Eye (tissue), 1 donor: ENCODE data around the gene A2ML1.
"Not testable (repeated sequence)": the region's sequence is repeated elsewhere in the genome, so short reads cannot be mapped to it uniquely, and the experiment has no call there.

ENCODE experiments used
- DNase-seq: peaks from one replicate; pipeline ENCODE4 v3.0.0-alpha.2; 2015

A2ML1 gene

DNA sequence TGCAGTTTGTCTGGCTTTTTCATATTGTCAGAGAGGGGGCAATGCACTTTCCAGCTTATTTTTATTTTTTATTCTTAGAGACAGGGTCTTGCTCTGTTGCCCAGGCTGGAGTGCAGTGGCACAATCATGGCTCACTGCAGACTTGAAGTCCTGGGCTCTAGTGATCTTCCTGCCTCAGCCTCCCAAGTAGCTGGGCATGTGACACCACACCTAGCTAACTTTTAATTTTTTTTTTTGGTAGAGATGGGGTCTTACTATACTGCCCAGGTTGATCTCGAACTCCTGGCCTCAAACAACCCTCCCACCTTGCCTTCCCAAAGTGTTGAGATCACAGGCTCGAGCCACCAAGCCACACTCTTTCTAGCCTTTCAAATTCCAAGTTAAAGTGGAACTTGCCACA lies 3.9 kb upstream of the A2ML1 start:
- DNase-seq: no peak

DNA sequence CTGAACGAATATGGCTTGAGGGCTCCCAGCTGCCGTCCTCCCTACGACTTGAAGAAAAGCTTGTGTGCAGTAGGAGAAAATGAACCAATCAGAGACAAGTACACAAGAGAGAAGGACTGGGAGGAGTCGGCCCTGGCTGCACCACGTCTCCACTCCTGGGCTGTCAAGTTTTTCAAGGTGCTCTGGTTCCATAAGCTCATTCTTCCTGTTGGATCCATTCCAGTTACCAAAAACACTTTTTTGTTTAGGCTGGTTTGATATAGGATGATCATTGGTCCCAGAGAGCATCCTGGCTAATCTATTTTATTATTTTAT lies 2.8 kb upstream of the A2ML1 start:
- no peak for DNase-seq

DNA sequence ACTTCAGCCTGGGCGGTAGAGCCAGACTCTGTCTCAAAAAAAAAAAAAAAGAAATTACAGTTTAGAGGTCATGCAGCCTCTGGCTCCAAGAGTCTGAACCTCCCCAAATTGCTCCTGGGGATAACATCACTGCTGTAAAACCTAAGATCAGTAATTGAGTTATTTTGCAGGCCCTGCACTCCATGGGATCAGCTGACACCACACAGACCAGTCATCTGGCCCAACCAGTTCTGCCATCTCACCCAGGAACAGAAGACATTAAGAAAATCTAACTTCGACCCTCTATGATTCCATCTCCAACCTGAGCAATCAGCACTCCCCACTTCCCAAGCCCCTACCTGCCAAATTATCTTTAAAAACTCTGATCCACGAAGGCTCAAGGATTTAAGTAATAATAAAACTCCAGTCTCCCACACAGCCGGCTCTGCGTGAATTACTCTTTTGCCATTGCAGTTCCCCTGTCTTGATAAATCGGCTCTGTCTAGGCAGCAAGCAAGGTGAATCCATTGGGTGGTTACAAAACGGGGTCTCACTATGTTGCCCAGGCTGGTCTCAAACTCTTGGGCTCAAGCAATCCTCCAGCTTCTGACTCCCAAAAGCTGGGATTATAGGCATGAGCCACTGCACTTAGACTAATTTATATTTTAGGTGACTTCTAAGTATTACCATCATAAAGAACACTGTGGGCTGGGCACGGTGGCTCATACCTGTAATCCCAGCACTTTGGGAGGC lies 1.6 kb upstream of the A2ML1 start:
- not testable (repeated sequence) for DNase-seq

DNA sequence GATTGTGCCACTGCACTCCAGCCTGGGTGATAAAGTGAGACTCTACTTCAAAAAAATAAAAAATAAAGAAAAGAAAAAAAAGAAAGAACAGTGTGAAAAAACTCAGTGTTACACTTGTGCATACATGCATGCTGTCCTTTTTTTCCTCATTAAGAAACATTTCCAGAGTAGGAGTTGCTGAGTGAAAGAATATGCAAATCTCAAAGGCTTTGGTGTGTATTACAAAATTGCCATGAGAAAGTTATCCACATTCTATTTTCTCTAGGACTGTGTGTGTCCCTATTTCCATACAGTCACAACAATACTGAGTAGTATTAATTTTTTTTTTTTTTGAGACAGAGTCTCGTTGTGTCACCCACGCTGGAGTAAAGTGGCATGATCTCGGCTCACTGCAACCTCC lies 830 bp upstream of the A2ML1 start:
- no peak for DNase-seq

DNA sequence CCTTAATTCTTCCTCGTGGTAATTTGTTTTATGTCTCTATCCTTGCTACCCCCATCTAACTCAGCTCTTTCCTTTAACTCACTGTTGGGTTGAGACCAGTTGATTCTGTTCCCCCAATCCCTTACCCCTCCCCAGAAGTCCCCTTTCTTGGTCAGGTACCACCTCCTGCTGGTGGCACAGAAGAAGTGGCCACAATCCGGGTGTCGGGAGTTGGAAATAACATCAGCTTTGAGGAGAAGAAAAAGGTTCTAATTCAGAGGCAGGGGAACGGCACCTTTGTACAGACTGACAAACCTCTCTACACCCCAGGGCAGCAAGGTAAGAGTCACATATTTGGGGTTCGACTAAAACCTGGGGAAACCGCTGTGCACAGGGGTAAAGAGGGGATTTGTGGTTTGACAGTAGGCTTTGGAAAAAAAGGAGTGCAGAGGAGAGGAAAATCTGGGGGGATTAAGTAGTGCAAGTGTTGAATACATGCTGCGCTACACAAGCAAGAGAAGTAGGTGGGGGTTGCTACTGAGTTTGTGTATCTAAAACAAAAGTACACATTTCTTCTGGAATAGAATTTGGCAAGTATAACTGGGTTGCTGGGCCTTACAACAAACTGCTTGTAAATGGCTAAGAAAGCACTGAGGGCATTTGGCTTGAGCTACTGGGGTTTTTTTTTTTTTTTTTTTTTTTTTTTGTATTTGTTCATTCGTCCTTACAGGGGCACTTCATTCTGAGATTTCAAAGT lies 1.3 kb downstream of the A2ML1 start:
- DNase-seq: peak; percentile 21

DNA sequence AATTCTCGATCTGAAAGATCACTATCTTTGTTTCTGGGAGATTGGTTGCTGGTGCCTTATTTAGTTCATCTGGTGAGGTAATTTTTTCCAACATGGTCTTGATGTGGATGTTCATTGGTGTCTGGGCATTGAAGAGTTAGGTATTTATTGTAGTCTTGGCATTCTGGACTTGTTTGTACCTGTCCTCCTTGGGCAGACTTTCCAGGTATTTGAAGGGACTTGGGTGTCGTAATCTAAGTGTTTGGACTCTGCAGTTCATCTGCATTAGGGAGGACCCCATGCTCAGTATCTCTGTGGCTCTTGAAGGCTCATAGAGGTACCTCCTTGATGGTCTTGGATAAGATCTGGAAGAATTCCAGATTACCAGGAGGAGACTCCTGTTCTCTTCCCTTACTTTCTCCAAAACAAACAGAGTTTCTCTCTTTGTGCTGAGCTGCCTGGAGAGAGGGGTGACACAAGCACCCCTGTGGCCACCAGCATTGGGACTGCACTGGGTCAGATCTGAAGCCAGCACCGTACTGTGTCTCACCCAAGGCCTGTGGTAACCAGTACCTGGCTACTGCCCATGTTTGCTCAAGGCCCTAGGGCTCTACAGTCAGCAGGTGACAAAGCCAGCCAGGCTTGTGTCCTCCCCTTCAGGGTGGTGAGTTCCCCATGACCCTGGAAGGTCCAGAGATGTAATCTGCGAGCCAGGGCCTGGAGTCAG lies 5.3 kb downstream of the A2ML1 start:
- no peak for DNase-seq

DNA sequence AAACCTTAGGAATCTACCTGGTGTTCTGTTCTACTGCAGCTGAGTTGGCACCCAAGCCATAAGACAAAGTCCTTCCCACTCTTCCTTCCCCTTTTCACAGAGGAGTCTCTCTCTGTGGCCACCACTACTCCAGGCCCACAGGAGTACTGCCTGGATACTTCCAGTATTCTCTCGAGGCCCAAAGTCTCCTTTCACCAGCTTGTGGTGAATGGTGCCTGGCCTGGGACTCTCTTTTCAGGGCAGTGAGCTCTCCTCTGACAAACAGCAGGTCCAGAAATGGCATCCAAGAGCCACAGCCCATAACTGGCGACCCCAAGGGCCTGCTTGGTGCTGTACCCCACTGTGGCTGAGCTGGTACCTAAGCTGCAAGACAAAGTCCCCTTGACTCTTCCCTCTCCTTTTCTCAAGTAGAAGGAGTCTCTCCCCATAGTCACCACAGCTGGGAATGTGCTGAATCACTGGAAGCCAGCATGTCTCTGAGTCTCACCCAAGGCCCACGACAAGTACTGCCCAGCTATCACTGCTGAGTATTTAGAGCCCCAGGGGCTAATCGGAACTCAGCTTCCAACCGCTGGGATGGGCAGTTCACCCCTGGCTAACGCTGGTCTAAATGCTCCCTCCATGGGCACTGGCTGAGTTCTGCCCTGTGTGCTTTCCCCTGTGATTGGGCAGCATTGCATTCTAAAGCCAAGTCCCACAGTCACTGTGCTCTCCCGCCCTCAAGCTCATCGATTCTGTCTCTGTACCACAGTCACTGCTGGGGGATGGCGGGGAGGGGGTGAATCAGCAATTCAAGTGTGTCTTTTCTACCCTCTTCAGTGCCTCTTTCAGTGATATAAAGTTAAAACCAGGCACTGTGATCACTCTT lies 6.1 kb downstream of the A2ML1 start:
- DNase-seq: no peak

DNA sequence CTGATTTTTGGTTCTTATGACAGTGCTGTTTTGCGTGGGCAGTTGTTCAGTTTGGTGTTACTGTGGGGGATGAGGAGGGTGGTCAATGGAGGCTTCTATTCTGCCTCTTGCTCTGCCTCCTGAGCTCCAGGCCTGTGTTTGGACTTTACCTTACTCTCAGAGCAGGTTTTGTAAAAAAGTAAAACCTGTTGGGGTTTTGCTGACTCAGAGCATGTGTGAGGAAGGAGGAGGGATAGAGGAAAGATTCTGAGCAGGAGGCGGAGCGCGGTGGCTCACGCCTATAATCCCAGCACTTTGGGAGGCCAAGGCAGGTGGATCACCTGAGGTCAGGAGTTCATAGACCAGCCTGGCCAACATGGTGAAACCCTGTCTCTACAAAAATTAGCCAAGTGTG lies 6.7 kb downstream of the A2ML1 start:
- no peak for DNase-seq

DNA sequence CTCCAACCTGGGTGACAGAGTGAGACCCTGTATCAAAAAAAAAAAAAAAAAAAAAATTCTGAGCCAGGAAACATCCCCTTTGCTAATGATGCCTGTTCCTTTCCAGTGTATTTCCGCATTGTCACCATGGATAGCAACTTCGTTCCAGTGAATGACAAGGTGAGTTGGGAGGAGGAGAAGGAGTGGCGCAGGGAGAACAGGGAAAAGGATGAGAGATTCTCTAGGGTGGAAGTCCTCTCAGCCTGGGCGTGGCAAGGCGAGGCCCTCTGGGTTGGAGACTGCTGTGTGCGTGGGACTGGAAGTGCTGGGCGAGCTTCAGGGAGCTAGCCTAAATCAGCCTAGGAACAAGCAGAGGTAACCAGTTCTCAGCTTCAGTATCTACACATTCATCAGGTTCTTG lies 7.2 kb downstream of the A2ML1 start:
- no peak for DNase-seq

DNA sequence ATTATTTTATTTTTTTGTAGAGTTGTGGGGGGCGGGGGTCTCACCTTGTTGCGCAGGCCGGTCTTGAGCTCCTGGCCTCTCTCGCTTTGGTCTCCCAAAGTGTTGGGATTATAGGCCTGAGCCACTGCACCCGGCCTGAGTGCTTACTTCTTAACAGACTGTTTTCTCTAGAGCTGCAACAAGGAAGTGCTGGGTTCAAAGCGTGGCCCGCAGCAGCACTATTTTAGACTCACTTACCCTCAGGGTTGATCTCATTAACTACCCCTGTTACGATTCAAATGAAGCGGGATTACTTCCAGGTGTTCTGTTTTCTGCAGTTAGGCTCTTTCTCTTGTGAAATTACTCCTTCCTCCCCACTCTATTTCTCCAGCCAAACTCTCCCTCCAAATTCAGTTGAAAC lies 8.7 kb downstream of the A2ML1 start:
- no peak for DNase-seq

DNA sequence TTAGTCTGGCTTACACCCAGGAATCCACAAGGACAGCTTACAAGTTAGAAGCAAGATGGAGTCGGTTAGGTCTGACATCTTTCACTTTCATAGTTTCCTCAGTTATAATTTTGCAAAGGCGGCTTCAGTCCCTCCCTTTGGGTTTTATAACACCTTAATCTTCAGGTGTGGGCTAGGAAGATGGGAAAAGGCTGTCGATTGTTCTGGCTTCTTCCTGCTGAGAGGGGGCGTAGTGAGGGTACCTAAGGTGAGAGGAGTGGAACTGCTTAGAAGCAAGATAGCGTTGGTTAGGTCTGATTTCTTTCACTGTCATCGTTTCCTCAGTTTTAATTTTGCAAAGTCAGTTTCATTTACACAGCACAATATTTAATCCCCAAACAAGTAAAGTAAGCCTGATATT lies 10.1 kb downstream of the A2ML1 start:
- DNase-seq: no peak

DNA sequence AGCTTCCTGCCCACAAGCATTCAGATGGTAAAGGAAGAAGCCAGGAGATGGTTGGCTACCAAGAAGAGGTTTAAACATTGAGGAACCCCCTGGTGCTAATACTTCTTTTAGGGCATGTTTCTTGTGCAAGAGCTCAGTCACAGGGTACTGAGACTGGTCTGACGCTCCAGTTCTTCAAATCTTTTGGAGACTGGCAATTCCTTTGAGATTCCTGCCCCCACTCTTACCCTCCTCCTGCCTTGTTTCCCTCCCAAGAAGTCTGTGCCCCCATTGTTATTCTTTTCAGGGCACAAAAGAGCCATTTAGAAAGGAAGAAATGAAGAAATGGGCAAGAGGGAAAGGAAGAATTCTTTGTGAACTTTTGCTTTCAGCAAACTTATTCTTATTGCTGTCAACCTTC lies 11.8 kb downstream of the A2ML1 start:
- DNase-seq: no peak

DNA sequence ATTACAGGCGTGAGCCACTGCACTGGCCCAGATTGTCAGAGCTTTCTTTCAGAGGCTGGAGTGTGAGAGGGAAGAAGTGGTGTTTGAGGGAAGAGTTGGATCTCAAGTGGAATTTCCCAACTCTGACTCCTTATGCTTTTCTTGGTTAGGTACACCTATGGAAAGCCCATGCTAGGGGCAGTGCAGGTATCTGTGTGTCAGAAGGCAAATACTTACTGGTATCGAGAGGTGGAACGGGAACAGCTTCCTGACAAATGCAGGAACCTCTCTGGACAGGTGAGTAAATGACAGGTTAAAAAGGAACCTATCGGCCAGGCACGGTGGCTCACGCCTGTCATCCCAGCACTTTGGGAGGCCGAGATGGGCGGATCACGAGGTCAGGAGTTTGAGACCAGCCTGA lies 14.9 kb downstream of the A2ML1 start:
- DNase-seq: no peak

DNA sequence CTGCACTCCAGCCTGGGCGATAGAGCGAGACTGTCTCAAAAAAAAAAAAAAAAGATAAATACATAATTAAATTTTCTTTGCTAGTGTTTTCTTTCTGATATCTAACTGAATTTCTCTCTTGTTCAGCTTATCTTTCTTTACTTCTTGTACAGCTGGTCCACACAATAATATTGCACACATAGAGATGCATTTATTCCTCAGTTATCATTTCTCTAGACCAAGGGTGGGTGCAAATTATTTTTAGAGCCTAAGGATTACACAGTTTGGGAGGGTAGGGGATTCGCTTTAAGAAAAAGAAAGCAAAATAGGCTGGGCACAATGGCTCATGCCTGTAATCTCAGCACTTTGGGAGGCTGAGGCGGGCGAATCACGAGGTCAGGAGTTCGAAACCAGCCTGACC lies 17.9 kb downstream of the A2ML1 start:
- no peak for DNase-seq

DNA sequence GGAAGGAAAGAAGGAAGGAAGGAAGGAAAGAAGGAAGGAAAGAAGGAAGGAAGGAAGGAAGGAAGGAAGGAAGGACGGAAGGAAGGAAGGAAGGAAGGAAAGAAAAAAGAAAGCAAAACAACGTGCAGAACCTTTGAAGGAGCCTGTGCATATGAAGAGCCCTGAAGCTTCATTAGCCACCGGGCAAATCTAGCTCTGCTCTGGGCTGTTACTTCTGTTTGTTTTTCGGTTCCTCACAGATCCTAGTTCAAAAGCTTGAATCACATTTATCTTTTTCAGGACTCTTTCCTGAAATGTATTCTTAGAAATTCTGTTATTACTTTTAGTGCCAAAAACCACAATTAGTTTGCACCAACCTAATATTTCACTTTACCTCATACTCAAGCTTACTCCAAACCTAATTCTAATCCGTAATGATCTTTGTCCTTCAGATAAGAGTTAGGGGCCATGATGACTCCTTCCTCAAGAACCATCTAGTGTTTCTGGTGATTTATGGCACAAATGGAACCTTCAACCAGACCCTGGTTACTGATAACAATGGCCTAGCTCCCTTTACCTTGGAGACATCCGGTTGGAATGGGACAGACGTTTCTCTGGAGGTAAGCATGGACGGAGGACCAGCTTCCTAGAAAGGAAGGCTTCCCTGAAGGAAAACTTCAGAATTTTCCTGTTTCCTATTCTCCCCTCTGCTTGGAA lies 18.7 kb downstream of the A2ML1 start:
- DNase-seq: no peak

DNA sequence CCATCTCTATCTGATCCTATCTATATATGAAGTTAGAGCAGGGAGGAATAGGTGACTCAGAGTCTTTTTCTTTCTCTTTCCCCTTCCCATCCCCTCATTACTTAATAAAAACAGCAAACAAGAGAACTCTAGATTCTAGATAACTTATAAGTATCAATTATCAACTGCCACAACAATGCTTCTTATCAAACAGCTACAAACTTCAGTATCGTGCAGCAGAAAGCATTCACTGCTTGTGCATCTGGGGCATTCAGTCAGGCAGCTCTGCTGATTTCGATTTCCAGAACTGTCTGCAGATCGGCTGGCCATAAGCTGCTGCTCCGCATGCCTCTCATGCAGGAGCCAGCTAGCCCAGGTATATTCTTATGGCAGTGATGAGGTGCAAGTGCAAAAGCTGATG lies 19.4 kb downstream of the A2ML1 start:
- DNase-seq: no peak

DNA sequence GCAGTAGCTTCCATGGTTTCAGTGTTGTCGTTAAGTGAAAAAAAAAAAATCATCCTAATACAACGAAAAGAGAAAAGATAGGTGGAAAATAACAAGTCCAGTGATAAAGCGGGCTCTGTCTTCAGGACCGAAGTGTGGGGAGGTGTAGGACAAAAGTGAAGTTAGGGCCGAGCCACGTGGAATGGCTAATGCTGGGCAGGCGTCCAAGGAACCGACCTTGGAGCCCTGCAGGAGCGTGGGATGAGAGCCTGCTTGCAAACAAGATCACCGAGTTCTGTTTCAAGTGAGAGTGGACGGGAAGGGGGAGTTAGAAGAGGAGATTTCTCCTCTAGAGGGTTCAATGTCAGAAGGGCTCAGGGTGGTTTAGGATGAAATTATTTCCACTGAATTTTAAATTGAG lies 22.2 kb downstream of the A2ML1 start:
- DNase-seq: no peak

DNA sequence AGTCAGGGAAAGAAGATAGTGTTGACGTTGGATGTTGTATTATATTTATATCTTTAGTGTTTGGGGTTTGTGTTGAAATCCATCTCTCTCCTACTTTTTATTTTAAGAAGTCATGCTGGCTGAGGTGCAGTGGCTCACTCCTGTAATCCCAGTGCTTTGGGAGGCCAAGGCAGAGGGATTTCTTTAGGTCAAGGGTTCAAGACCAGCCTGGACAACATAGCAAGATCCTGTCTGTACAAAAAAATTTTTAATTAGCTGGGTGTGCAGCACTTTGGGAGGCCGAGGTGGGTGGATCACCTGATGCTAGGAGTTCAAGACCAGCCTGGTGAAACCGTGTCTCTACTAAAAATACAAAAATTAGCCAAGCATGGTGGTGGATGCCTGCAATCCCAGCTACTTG lies 23.9 kb downstream of the A2ML1 start:
- no peak for DNase-seq

DNA sequence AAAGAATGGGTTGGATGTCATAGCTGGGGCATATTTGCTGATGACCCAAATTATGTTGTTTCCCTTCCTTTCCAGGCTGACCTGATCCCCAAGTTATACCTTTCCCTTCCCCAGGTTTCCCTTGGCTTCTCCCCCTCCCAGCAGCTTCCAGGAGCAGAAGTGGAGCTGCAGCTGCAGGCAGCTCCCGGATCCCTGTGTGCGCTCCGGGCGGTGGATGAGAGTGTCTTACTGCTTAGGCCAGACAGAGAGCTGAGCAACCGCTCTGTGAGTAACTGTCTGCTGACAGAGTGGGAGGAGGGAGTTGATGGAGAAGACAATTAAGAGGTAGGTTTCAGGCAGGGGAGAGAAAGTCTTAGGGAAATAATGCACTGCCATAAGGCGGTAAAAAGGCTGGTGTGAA lies 25.0 kb downstream of the A2ML1 start:
- no peak for DNase-seq

DNA sequence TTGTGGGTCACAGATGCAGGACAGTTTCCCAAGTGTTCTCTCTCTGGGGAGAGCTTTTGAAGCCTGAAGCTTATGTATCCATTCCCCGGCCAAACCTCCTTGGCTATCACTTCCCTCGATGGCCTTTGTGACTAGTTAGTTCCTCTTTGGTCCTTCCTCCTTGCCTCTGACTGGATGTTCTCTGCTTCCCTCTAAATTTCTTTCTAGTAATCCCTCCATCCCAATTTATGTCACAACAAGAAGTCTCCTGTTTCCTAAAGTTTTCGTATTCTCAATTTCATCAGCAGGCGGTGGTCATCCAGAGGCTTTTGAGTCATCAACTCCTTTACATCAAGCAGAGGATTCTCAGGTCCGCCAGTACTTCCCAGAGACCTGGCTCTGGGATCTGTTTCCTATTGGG lies 27.5 kb downstream of the A2ML1 start:
- DNase-seq: no peak

DNA sequence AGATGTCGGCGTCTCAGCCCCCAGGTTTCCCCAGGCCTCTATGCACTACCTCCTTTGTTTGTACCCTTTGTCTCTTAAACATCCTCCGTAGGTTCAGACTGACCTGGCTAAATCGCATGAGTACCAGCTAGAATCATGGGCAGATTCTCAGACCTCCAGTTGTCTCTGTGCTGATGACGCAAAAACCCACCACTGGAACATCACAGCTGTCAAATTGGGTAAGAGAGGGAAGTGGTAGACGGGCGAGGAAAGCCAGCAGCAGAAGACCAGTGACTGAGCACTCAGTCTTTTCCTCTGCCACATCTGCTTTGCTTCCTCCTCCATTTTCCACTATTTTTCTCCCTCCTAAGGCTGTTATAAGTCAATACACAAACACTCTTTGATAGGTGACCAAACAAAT lies 29.7 kb downstream of the A2ML1 start:
- no peak for DNase-seq

DNA sequence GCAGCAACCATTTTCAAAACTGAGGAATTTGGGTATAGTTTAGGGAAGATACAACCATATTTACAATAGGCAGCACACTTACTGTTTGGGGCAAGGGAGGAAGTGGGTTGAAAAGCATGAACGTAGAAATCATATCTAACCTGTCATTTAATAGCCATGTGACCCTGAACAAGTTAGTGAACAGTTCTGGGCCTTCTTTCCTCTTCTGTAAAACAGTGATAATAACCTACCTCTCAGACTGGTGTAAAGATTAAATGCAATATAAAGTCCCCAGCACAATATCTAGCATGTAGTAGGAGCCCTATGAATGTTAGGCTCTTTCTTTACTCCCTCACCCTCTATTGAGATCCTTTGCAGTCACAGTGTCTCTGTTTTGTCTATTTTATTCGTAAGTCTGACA lies 33.5 kb downstream of the A2ML1 start:
- DNase-seq: no peak

DNA sequence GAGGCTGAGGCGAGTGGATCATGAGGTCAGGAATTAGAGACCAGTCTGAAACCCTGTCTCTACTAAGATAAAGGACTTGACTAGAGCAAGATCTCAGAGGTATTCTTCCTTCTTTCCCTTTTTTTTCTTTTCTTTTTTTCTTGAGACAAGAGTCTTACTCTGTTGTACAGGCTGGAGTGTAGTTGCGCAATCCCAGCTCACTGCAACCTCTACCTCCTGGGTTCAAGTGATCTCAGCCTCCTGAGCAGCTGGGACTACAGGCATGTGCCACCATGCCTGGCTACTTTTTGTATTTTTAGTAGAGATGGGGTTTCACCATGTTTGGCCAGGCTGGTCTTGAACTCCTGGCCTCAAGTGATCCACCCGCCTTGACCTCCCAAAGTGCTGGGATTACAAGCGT lies 37.0 kb downstream of the A2ML1 start:
- not testable (repeated sequence) for DNase-seq
